MG63 (cell line): ENCODE data around the gene IRF8. TPM values are rescaled to one million over a fixed set of nuclear protein-coding genes. Genes with fewer than 3 reads are reported as not detected.
"Not testable (repeated sequence)": the region's sequence is repeated elsewhere in the genome, so short reads cannot be mapped to it uniquely, and the experiment has no call there.

Experiments
- DNase-seq: peaks from one replicate; pipeline ENCODE4 v3.0.0-alpha.2; 2020
- H3K27me3 ChIP-seq: fragments of 250-450 bp; sonication (Bioruptor Pico); 2 replicates; pipeline ENCODE4 v1.5.1; 2020; ENCODE audit warnings: mild to moderate bottlenecking, moderate library complexity
- H3K36me3 ChIP-seq: fragments of 250-450 bp; sonication (Bioruptor Pico); 2 replicates; pipeline ENCODE4 v1.5.1; 2020; ENCODE audit warnings: mild to moderate bottlenecking, moderate library complexity
- H3K4me3 ChIP-seq: fragments of 250-450 bp; sonication (Bioruptor Pico); 2 replicates; pipeline ENCODE4 v1.5.1; 2020; ENCODE audit warnings: mild to moderate bottlenecking, moderate library complexity
- H3K9me3 ChIP-seq: fragments of 250-450 bp; sonication (Bioruptor Pico); 2 replicates; pipeline ENCODE4 v1.5.1; 2020; ENCODE audit warnings: mild to moderate bottlenecking, moderate library complexity
- total RNA-seq: library from RNA; depleted of rRNA; stranded (reverse); fragments of >200 nt; shearing (Covaris generic); gene quantifications from 2 replicates; pipeline ENCODE4 v1.2.3, GENCODE V29; 2014; ENCODE audit warnings: low replicate concordance

Gene IRF8
- total RNA-seq, 1 experiment from 2014 or later = not detected

- no peaks in the 10 kb centered on the region for H3K36me3 ChIP-seq
- no peak for DNase-seq
- peaks cover 20% of the 10 kb centered on the region for H3K27me3 ChIP-seq
- no peaks in the 10 kb centered on the region for H3K9me3 ChIP-seq
- no peak overlapping the region for H3K4me3 ChIP-seq
Observed at GRCh38 chr16:85902366-85903155, 3.6 kb downstream of the IRF8 start.

- Histone ChIP-seq H3K36me3 (no peaks in the 10 kb centered on the region), H3K9me3 (no peaks in the 10 kb centered on the region), H3K4me3 (no peak overlapping the region), H3K27me3 (peaks cover 12% of the 10 kb centered on the region)
- no peak for DNase-seq
Observed at GRCh38 chr16:85903559-85903958, 4.6 kb downstream of the IRF8 start.

- no peak for DNase-seq
- no peak overlapping the region for H3K4me3 ChIP-seq
- H3K27me3 ChIP-seq = no peaks in the 10 kb centered on the region
- H3K36me3 ChIP-seq = no peaks in the 10 kb centered on the region
- no peaks in the 10 kb centered on the region for H3K9me3 ChIP-seq
Observed at GRCh38 chr16:85905110-85906095, 6.4 kb downstream of the IRF8 start.

- H3K27me3 ChIP-seq = no peaks in the 10 kb centered on the region
- no peaks in the 10 kb centered on the region for H3K9me3 ChIP-seq
- no peaks in the 10 kb centered on the region for H3K36me3 ChIP-seq
- no peak overlapping the region for H3K4me3 ChIP-seq
- no peak for DNase-seq
Observed at GRCh38 chr16:85906349-85906748, 7.4 kb downstream of the IRF8 start.

- not testable (repeated sequence) for H3K36me3 ChIP-seq, H3K9me3 ChIP-seq, DNase-seq, H3K27me3 ChIP-seq, H3K4me3 ChIP-seq
Observed at GRCh38 chr16:85907231-85907630, 8.3 kb downstream of the IRF8 start.

GRCh38 chr16:85908444-85908843 is 9.5 kb downstream of the IRF8 start:
- H3K4me3 ChIP-seq = no peak overlapping the region
- no peaks in the 10 kb centered on the region for H3K27me3 ChIP-seq
- no peaks in the 10 kb centered on the region for H3K9me3 ChIP-seq
- H3K36me3 ChIP-seq = no peaks in the 10 kb centered on the region
- no peak for DNase-seq

- no peak for DNase-seq
- Histone ChIP-seq H3K4me3 (no peak overlapping the region), H3K9me3 (no peaks in the 10 kb centered on the region), H3K36me3 (no peaks in the 10 kb centered on the region), H3K27me3 (no peaks in the 10 kb centered on the region)
Observed at GRCh38 chr16:85908889-85909589, 10.1 kb downstream of the IRF8 start.

GRCh38 chr16:85909932-85910853 is 11.2 kb downstream of the IRF8 start:
- Histone ChIP-seq H3K9me3 (no peaks in the 10 kb centered on the region), H3K4me3 (no peak overlapping the region), H3K27me3 (no peaks in the 10 kb centered on the region), H3K36me3 (no peaks in the 10 kb centered on the region)
- no peak for DNase-seq

GRCh38 chr16:85910854-85911247 is 11.9 kb downstream of the IRF8 start:
- DNase-seq = no peak
- H3K27me3 ChIP-seq = no peaks in the 10 kb centered on the region
- H3K36me3 ChIP-seq = no peaks in the 10 kb centered on the region

GRCh38 chr16:85911251-85911930 is 12.4 kb downstream of the IRF8 start:
- H3K9me3 ChIP-seq = no peaks in the 10 kb centered on the region
- H3K27me3 ChIP-seq = no peaks in the 10 kb centered on the region
- no peak for DNase-seq
- no peak overlapping the region for H3K4me3 ChIP-seq
- H3K36me3 ChIP-seq = no peaks in the 10 kb centered on the region

More at GRCh38 chr16:85910854-85911247, 11.9 kb downstream of the IRF8 start:
- H3K9me3 ChIP-seq = no peaks in the 10 kb centered on the region
- H3K4me3 ChIP-seq = no peak overlapping the region

- no peaks in the 10 kb centered on the region for H3K27me3 ChIP-seq
- no peak for DNase-seq
- H3K36me3 ChIP-seq = no peaks in the 10 kb centered on the region
- no peak overlapping the region for H3K4me3 ChIP-seq
- no peaks in the 10 kb centered on the region for H3K9me3 ChIP-seq
Observed at GRCh38 chr16:85912211-85912974, 13.4 kb downstream of the IRF8 start.

- DNase-seq = no peak
- no peaks in the 10 kb centered on the region for H3K27me3 ChIP-seq
- no peaks in the 10 kb centered on the region for H3K36me3 ChIP-seq
Observed at GRCh38 chr16:85913141-85913601, 14.2 kb downstream of the IRF8 start.

GRCh38 chr16:85913688-85914422 is 14.9 kb downstream of the IRF8 start:
- no peak for DNase-seq
- no peak overlapping the region for H3K4me3 ChIP-seq
- H3K36me3 ChIP-seq = no peaks in the 10 kb centered on the region
- no peaks in the 10 kb centered on the region for H3K27me3 ChIP-seq
- no peaks in the 10 kb centered on the region for H3K9me3 ChIP-seq

More at GRCh38 chr16:85913141-85913601, 14.2 kb downstream of the IRF8 start:
- Histone ChIP-seq H3K9me3 (no peaks in the 10 kb centered on the region), H3K4me3 (no peak overlapping the region)

GRCh38 chr16:85914423-85914794 is 15.4 kb downstream of the IRF8 start:
- DNase-seq = no peak
- H3K36me3 ChIP-seq = no peaks in the 10 kb centered on the region
- no peaks in the 10 kb centered on the region for H3K27me3 ChIP-seq
- no peaks in the 10 kb centered on the region for H3K9me3 ChIP-seq
- no peak overlapping the region for H3K4me3 ChIP-seq
